NCI-H345 treated with DMSO at 0.1 percent for 48 hours (cell line): ENCODE results near the gene ATP10A.
"Not testable (repeated sequence)": the region's sequence is repeated elsewhere in the genome, so short reads cannot be mapped to it uniquely, and the experiment has no call there.

Experiments used
- DNase-seq: peaks from one replicate; lab custom pipeline; 2025; ENCODE audit not compliant: unreplicated experiment; lab: John Stamatoyannopoulos, UW

ATP10A gene

GRCh38 chr15:25884370-25884769 lies 21.2 kb upstream of the ATP10A start:
- DNase-seq, result no peak

- no peak for DNase-seq
Observed at GRCh38 chr15:25883463-25884259, 20.5 kb upstream of the ATP10A start.

- DNase-seq, result no peak
Observed at GRCh38 chr15:25882466-25882865, 19.3 kb upstream of the ATP10A start.

- DNase-seq, result not testable (repeated sequence)
Observed at GRCh38 chr15:25880877-25881276, 17.8 kb upstream of the ATP10A start.

- no peak for DNase-seq
Observed at GRCh38 chr15:25880411-25880810, 17.3 kb upstream of the ATP10A start.

GRCh38 chr15:25879438-25879837 lies 16.3 kb upstream of the ATP10A start:
- no peak for DNase-seq

GRCh38 chr15:25877681-25878080 lies 14.6 kb upstream of the ATP10A start:
- no peak for DNase-seq

GRCh38 chr15:25876231-25877140 lies 13.4 kb upstream of the ATP10A start:
- no peak for DNase-seq

GRCh38 chr15:25875566-25875965 lies 12.4 kb upstream of the ATP10A start:
- no peak for DNase-seq

GRCh38 chr15:25874379-25874778 lies 11.3 kb upstream of the ATP10A start:
- no peak for DNase-seq

GRCh38 chr15:25871403-25871802 lies 8.3 kb upstream of the ATP10A start:
- DNase-seq, result no peak

- no peak for DNase-seq
Observed at GRCh38 chr15:25870938-25871337, 7.8 kb upstream of the ATP10A start.

GRCh38 chr15:25869701-25870100 lies 6.6 kb upstream of the ATP10A start:
- no peak for DNase-seq

- no peak for DNase-seq
Observed at GRCh38 chr15:25866874-25867273, 3.7 kb upstream of the ATP10A start.

- no peak for DNase-seq
Observed at GRCh38 chr15:25866251-25866650, 3.1 kb upstream of the ATP10A start.

GRCh38 chr15:25864966-25865365 lies 1.8 kb upstream of the ATP10A start:
- DNase-seq, result no peak

- DNase-seq, result no peak
Observed at GRCh38 chr15:25863968-25864580, 947 bp upstream of the ATP10A start.

- no peak for DNase-seq
Observed at GRCh38 chr15:25862472-25863110, 536 bp downstream of the ATP10A start.

- no peak for DNase-seq
Observed at GRCh38 chr15:25862071-25862471, 1.1 kb downstream of the ATP10A start.

- DNase-seq, result no peak
Observed at GRCh38 chr15:25860885-25861866, 2.0 kb downstream of the ATP10A start.
